Right kidney (tissue), 1 donor: ENCODE measurements around the gene CCDC182.

Experiments
- DNase-seq: peaks from one replicate; pipeline ENCODE4 v3.0.0-alpha.2; 2016

CCDC182 gene

DNA sequence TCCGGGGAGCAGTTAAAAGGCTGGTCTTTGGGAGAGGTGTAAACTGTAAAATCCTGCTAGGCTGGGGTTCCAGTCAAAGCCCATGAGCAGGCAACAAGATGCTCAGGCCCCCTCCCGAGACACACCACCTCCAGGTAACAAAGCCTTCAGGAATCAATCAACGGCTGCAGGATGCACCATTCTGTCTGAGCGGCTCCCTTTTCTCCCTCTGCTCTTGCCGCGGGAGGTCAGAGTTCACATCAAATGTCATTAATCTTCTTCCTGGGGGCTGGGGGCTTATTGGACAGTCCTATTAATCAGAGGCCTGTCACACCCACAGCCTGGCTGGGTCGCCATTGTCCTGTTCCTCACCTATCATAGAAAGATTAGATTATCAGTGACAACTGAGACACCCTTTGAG, 11.9 kb upstream of the CCDC182 start:
- DNase-seq = no peak

DNA sequence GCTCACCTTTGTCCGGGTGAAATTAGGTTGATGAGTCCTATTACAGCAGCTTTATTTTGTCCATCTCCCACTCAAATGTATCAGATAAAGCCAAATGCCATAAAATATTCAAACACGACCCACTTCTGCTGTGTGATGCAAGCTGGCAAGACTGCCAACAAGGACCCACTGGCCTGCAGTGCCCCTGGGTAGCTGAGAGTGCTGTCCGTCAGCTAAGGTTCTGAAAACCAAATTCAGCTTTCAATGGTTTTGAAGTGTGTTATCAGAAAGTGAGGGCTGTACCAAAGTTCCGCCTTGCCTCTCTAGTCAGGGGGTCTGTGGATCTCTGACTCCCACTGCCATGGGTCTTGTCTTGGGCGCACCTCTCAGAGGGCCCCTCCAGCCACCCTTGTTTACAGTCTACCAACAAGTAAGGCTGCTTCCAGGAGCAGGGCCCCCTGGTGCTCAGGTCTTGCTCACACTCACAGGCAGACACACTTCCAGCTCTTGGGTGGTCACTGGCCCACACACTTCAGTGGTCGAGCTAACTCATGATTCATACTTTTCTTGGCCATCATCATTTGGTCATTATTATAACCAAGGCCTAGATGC, 10.5 kb upstream of the CCDC182 start:
- no peak for DNase-seq

DNA sequence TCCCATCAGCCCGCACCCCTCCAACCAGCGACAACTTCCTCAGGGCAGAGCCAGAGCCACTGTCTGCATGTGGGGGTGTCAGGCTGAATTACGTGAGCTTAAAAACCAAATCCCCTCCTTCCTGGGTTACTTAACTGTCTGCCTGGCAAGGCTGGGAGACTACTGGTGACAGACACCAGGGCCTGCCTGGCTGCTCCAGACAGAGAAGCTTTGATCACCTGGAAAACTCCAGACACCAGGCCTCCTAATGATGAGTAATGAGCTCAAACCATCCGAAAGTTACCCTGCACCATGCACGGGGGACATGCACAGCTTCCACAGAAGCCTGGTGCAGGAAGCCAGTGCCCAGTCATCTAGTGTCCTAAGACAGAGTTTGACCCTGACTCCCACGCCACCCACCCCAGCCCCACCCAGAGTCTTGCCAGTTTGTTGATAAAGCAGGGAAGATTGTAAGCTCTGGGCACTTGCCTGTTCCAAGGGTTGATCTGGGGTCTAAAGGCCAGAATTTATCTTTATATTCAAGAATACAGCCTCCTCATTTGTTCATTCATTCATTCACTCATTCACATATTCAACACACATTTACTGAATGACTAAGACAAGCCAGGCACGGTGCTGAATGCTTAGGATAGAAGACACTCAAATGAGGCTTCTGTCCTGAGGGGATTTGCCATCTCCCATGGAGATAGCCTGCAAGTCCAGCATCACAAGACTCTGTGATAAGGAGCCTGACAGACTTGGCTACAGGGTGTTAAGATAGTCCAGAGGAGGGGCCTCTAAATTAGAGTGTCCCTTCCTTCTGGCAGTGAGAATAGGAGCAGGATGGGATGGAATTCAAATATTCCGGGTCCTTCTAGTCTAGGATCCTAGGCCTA, 7.2 kb upstream of the CCDC182 start:
- DNase-seq = no peak

DNA sequence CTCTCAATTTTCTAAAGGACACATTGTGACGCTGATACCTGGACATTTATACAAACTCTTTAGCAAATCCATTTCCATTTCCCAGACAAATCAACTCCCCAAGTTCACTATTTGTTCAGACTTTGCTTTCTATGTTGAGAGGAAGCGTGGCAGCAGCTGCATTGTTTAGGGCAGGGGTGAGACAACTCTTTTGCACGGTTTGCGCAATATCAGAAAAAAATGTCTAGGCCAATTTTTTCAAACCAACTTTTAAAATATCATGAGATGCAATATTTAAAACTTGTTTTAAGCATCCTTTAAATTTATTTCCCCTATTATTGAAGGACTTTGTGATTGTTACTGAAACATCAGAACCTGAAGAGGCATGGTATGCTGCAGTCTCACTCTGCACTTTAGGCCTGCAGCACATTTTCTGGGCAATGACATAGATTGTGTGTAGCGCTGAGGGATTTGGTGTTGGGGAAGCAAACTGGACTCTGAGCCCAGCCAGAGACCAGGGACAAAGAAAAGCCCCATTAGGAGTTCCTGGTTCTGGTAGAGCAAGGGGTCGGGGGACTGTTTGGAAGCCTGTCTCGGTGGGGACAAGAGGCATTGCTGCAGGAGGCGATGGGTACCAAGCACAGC, 6.4 kb upstream of the CCDC182 start:
- DNase-seq = no peak

DNA sequence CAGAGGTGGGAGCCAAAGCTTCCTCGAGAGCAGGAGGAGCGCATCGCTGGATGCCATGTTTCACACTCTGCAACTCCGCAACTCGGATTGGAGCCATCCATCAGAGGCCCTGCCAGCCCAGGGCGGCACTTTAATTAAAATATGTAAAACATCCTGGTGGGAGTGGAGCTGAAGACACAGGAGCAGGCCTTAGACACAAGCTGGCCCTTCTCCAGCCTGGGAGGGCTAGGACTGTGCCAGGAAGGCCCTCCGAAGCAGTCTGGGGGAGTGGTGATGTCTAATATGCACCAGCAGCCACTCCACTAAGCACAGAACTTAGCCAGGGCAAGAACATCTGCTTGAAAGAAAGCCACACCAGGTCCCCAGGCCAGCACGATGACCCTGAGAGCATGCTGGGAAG, 5.8 kb upstream of the CCDC182 start:
- DNase-seq = no peak

DNA sequence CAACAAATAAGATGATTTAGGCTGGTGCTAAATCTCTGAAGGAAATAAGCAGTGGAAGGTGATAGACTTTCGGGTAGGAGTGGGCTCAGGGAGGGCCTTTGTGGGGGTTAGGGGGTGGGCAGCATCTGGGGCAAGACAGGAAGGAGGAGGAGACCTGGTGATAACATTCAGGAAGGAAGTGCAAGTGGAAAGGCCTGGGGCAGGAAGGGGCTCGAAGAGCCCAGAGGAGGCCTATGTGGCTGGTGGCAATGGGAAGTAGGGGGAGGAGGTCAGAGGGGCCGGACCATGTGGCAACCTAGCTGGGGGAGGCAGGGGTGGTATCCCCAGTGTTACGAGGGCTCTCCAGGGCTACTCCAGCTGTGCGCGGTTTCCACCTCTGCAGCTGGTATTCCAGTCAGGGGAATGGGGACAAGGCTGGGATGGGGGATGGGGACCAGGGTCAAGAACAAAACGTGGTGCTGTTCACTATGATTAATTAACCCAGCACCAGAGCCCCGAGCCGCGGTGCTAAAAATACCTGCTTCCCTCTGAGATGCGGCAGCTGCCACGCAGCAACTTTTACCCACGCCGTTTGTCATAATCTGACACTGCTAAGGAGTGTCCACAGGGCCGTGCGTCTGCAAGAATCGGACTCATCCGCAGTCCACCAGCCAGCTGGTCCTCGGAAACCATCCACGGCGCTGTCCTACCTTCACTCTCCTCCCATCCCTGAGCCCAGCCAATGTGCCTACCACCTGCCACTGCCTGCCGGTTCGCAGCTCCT, 5.2 kb upstream of the CCDC182 start:
- DNase-seq = no peak

DNA sequence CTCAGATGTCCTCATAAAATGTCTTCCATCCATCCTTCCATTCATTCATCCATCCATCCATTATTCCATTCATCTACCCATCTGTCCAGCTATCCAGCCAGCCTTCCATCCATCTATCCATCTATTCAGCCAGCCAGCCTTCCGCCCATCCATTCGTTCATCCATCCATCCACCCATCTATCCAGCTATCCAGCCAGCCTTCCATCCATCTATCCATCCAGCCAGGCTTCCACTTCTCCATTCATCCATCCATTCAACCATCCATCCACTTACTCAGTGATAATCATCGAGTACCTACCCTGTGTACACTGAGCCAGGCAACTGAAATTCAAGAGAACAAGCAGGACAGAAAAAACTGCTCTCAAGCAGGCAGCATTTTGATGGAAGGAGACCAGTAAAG, 4.6 kb upstream of the CCDC182 start:
- DNase-seq = no peak

DNA sequence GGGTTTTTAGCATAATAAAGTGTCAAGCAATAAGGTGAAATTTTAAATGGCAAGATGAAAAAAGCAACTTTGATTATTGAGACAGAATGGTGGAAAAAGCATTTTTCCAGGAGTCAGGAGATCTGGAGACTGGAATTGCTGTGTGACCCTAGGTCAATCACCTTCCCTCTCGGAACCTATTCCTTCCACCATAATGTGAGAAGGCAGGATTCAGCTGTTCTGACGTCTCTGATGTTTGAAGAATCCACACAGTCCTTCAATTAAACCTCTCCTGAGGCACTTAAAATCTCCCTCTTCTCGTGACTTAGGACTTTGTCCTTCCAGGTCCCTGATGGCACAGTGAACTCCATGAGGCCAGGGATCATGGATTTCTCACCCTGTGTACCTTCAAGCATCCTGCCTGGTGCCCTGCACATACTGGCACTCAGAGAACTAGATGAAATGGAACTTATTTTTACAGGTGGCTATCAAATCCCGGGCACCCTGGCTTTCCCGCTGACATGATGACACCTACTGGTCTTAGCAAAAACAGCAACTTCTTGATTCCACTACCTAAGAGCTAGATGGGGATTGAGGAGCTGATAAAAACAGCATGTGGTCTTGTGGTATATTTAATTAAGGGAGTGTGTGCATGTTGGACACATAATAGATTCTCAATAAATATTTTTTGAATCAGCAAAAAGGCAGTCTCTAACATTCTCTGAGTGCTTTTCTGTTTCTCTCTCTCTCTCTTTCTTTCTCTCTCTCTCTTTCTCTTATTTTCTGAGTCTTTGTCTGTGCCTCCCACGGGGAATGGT, 2.3 kb upstream of the CCDC182 start:
- peak; percentile 42 for DNase-seq

DNA sequence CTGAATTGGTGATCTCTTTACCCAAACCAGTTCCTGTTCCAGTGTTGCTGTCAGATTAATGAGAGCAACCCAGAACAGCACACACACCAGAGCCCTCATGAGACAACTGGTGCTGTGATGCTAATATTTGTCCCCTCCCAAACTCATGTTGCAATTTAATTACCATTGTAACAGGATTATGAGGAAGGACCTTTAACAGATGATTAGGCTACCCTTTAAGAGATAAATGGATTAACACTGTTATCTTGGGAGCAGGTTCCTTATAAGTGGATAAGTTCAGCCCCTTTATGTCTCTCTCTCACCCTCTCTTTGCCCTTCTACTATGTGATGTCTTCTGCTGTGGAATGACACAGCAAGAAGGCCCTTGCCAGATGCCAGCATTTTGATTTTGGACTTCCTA, 1.1 kb upstream of the CCDC182 start:
- DNase-seq = no peak

DNA sequence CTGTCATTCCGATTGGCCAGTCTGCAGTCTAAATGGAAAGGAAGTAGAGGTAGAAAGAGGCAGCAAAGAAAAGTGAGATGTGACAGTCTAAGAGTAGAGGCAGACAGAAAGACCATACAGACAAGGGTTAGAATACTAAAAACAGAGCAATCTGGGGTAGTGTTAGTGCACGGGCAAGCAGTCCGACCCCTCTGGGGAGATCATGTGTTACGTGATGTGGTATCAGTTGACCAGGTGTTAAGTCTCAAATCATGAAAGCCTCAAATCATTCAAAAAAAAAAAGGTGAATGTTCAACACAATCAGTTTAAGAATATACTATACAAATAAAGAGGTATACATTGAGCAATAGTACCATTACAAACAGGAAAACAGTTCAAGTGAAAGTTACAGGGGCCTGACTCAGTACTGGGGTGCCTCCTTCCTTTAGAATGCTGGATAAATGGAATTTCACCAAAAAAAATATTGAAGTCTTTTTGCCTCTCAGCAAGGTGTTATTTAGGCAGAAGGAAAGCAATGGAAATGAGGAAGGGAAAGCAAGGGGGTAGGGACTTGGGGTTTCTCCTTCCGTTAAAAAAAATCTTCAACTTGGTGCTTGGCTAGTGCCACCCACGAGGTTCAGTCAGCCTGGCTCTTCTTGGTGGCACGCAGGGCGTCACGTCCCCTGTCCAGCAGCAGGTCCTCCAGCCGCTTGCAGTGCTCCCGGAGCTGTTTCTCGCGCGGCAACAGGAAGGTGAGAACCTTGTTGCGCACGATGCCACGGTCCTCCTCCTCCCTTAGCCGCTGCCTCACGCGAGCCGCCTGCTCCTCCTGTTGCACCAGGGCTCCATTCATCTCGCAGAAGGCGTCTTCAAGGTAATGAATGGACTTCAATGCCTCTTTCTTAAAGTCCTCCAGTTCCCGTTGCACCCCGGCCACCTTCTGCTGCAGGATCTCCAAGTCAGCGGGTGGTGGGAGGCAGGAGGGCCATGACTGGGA, 616 bp downstream of the CCDC182 start:
- no peak for DNase-seq

DNA sequence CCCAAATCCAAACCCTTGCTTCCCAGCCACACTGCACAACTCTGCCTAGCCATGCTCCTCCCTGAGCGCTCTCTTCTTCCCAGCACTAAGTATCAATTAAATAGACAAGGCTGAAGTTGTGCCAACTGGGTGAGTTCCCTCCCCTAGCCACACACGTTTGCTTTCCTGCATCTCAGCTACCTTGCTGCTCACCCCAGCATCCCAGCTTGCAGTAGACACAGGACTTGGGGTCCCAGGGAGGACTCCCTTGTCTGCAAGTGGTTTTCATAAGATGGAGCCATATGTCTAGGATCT, 4.9 kb downstream of the CCDC182 start:
- DNase-seq = no peak

DNA sequence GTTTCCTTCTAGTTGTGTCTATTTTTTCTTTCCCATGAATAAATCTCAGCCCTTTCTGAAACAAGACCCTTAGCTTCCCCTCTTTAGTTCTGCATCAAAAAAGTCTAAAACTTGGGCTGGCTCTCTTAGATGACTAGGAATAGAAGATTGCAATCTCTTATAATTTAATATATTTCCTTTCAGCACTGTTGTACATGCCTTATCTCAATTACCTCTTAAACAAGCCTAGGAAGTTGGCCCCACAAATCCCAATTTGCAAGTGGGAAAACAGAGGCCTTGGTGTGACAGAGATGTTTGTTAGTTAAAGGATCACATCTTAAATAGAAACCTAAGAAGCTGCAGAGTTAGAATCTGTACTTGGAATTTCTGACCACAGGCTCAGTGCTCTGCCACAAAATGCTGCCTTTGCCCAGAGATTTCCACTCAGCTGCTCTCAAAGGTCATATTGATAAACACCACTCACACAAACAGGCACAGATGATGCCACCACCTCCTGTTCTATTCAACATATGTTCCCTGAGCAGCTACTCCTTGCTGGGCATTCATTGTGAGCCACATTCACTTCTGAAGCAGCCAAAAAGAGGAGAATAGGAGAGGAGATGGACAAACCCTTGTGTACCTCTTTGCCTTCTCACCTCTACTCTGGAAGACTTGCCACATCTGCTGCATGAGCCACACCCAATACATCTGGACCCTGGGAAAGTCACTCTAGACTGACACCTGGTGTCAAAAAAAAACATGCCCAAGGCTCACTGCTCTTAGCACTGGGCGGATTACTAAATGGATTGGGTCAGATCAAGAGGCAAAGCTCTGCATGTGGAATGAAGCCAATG, 5.5 kb downstream of the CCDC182 start:
- no peak for DNase-seq

DNA sequence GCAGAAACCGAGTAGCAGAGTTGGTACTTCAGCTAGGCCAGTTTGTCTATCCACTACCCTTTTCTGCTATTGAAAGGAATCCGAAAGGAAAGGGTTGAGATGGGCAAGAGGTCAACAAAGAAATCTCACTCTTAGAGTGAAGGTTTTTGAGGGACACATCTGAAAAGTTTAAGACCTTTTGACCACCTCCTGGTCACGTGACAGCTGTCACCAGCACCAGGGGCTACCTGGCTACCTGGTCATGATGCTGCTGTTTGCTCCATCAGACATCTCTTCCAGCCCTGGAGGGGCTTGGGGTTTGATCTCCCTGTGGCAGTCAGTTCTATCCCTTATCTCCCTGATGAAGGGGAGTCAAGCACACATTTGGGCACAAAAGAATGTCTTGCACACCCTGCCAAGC, 7.6 kb downstream of the CCDC182 start:
- no peak for DNase-seq

DNA sequence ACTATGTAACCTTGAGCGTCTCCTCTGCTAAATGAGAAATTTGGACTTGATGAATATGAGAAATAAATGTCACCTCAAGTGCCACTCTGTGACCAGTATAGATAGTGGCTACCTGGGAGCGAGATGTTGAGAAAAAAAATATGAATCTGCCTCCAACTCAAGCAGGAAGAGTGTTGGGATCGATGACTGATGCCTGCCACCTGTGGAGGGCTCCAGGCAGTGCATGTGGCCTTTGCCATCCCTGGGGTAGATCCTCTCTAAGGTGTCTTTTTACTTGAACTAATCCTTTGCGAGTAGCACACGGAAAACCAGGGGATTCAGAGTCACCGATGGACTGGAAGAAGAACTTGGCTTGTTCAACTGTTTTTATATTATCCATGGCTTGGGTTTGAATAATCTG, 9.4 kb downstream of the CCDC182 start:
- no peak for DNase-seq

DNA sequence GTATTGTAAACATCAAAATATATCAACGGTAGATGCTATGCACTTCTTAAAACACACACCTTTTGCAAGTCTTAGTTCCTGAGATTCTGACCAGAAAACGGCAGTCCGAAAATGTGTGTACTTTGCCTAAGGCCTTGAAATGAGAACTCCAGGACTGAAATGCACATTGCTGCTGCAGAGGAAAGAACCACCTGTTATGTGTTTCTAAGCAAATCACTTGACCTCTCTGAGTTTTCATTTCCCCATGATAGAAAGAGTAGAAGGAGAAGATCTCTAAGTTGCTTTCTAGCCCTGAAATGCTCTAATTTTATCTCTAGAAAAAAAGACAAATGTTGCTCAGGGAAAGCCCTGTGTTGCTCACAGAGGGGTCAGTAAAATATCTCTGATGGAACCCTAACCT, 9.9 kb downstream of the CCDC182 start:
- DNase-seq = no peak

DNA sequence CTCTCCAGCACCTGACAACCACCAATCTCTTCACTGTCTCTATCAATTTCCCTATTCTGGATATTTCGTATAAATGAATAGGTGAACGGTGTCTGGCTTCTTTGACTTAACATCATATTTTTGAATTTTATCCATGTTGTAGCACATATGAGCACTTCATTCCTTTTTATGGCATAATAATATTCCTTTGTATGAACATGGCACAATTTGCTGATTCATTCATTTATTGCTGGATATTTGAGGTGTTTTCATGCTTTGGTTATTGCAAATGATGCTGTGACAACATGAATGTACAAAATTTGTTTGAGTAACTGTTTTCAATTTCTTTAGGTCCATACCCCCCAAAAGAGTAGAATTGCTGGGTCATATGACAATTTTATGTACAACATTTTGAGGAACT, 12.0 kb downstream of the CCDC182 start:
- DNase-seq = no peak

DNA sequence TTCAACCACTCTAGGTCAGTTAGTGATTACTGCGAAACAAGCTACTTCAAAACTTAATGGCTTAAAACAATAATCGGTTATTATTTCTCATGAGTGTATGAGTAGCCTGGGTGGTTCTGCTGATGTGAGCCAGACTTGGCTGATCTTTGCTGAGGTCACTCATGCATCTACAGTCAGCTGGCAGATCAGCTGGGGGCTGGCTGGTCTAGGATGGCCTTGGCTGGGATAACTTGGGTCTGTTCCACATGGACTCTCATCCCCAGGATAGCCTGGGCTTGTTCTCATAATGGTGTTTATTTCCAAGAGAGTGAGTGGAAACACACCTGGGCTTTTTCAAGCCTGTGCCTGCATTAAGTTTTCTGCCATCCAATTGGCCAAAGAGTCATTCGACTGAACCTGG, 13.0 kb downstream of the CCDC182 start:
- DNase-seq = no peak

DNA sequence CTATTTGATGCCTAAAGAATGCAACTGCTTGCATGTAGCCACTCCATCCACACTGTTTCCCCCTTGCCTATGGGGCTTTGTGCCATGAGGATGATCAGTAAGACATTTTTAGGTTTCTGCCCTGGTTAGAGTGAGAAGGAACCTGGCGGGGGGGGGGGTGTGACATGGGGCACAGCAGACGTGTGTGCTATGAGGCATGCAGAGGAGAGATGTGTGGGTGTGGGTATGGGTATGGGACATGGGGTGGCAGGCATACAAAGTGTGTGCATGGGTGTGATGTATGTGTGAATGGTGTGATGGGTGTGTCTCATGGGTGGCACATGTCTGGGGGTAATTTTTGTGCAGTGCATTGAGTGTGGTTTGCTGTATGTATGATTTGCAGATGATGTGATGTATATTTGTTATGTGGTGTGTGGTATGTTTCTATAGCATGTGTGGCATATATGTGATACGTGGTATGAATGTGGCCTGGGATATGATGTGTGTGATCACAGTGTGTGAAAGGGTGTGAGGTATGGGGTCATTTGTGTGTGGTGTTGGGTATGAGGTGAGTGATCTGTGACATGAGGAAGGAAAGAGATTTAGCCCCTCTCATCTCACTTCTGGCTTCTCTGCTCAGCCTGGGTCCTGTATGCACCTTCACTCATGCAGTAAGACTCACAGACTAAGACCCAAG, 14.9 kb downstream of the CCDC182 start:
- no peak for DNase-seq

DNA sequence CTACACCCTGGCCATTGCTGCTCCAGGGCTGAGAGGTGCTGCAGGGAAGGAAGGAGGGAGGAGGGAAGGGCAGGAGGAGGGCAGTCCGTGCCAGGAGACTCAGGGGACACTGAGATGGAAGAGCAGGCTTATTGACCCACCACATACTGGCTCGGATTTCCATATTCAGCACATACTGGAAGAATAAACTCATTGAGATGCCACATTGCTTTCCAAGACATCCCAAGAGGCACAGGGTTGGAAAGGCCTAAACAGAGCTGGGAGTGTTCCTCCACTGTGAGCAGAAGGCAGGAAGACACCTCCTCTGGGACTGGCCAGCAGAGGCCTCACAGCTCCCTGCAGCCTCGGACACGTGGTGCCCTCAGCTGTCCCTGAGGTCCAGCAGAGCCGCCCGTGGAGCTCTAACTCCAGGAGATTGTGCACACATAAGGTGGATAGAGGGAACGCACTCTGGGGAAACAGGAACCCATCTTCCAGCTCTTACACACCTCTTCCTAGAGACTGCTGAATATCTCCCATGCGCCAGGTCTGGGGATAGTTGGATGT, 17.4 kb downstream of the CCDC182 start:
- no peak for DNase-seq
